GM12873 (cell line): ENCODE data around the gene USP20.

Experiments used
- CTCF ChIP-seq: IDR thresholded peaks from 2 replicates; pipeline ENCODE4 v1.5.1; 2012; ENCODE audit warnings: low read depth, mild to moderate bottlenecking, moderate library complexity, low read length, control low read depth; ENCODE audit not compliant: insufficient read depth; ENCODE audit errors: missing control alignments

USP20 gene

GRCh38 chr9:129813661-129814060 lies 21.6 kb upstream of the USP20 start:
- no peak for TF ChIP-seq CTCF

- no peak for TF ChIP-seq CTCF
Observed at GRCh38 chr9:129814432-129815223, 20.6 kb upstream of the USP20 start.

- no peak for TF ChIP-seq CTCF
Observed at GRCh38 chr9:129815278-129815677, 20.0 kb upstream of the USP20 start.

GRCh38 chr9:129816501-129817435 lies 18.5 kb upstream of the USP20 start:
- no peak for TF ChIP-seq CTCF

- no peak for TF ChIP-seq CTCF
Observed at GRCh38 chr9:129822898-129823541, 12.2 kb upstream of the USP20 start.

GRCh38 chr9:129823542-129823934 lies 11.7 kb upstream of the USP20 start:
- no peak for TF ChIP-seq CTCF
